ENCODE results near the gene PLA2R1. TPM values are rescaled to one million over a fixed set of nuclear protein-coding genes. Genes with fewer than 3 reads are reported as not detected.

The PLA2R1 gene
- total and polyA plus RNA-seq, 7 donors: 0.17 to 0.97 (median 0.26) TPM

DNA sequence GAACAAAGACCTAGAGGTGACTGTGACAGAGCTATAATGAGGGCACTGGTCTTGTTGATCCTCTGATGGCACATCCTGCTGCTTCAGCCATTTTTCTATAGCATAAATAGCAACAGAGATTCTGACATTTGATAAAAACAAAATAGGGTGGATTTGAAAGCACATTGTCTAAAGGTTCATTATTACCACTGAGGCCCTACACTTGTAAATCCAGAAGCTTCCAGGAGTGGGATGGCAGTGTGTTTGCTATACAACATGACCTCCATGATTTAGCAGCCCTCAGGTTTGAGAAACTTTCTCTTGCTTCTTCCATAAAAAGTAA lies 171.2 kb downstream of the PLA2R1 start:
- Histone ChIP-seq H3K27me3 (ENCODE audit: insufficient read depth in 3 of 3, low read length in 2 of 3) (no peaks in the 10 kb centered on the region), H3K36me3 (ENCODE audit: insufficient read depth in 1 of 2, low read depth in 1 of 2) (no peaks in the 10 kb centered on the region), H3K27ac (no peak overlapping the region), H3K4me3 (no peak overlapping the region), H3K4me1 (no peaks in the 10 kb centered on the region), H3K9me3 (no peaks in the 10 kb centered on the region)
- TF ChIP-seq, protein P1, sequence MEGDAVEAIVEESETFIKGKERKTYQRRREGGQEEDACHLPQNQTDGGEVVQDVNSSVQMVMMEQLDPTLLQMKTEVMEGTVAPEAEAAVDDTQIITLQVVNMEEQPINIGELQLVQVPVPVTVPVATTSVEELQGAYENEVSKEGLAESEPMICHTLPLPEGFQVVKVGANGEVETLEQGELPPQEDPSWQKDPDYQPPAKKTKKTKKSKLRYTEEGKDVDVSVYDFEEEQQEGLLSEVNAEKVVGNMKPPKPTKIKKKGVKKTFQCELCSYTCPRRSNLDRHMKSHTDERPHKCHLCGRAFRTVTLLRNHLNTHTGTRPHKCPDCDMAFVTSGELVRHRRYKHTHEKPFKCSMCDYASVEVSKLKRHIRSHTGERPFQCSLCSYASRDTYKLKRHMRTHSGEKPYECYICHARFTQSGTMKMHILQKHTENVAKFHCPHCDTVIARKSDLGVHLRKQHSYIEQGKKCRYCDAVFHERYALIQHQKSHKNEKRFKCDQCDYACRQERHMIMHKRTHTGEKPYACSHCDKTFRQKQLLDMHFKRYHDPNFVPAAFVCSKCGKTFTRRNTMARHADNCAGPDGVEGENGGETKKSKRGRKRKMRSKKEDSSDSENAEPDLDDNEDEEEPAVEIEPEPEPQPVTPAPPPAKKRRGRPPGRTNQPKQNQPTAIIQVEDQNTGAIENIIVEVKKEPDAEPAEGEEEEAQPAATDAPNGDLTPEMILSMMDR (IDR thresholded peaks at IDR 0.05): no peak
- intact Hi-C loops (cut with DNase I): no loop called here
- no peak for DNase-seq
- no peak for ATAC-seq

DNA sequence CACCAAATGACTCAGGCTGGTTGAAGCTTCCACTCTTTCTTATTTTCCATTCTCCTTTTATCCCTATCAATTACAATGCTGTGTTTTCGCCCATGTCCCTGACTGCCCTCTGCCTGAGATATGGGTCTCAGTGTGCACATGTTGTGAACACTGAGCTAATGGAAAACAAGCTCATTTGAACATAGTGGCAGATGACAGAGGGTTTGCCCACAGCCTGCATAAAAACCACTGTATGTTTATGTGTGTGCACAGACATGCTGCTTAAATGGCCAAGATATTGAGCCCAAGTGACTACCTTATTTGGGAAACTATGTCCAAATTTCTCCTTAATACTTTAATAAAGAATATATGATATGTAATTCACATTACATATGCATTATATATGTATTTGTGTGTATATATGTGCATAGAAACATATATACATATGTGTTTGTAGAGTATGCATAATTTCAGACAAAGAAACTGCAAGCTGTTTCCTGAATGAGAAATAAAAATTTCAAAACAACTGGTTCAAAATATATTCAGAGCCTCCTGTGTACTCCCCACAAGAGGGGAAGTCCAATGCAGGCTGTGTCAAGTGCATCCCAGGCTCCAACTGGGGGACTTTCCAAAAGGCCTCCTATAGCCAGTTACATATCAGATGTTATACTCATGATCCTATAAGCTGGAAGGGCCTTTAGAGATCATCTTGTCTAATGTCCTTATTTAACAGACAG lies 171.7 kb downstream of the PLA2R1 start:
- H3K4me3 ChIP-seq: no peak overlapping the region
- H3K9me3 ChIP-seq: no peaks in the 10 kb centered on the region
- H3K27ac ChIP-seq: no peak overlapping the region
- 95 to 100% (median 97%) methylated on average over 1 of the region's 1 CpG for WGBS, 3 donors
- H3K27me3 ChIP-seq (ENCODE audit: insufficient read depth in 3 of 3, low read length in 2 of 3): no peaks in the 10 kb centered on the region
- intact Hi-C loops (cut with DNase I): no loop called here
- no peak for ATAC-seq
- no peaks in the 10 kb centered on the region for H3K4me1 ChIP-seq
- H3K36me3 ChIP-seq (ENCODE audit: insufficient read depth in 1 of 2, low read depth in 1 of 2): no peaks in the 10 kb centered on the region
- DNase-seq: no peak
- TF ChIP-seq, protein P1 (IDR thresholded peaks at IDR 0.05): no peak

DNA sequence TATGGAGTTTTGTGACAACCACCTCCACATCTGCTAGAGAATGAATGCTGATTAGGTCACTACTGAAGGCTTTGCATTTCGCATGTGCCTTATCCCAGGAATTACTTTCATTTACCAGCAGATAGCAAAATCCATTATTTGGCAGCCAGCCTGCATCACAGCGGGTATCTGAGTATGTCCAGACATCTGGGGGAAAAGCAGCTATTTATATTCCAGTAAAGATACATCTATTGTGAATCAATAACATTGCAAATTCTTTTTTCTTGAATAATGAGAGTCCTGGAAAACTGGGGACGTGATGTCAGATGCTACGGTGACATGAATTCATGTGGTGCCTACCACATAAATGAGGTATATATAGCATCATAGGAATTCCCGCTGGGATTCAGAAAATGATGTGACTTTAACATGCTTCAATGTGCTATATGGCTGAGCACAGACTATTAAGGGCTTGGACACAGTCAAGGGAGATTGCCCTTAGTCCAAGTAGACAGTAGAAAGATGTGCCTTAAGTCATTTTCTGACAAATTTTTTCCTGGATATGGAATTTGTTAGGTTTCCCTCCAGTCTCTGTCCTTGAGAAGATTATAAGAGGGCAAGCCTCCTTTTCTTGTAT lies 180.2 kb downstream of the PLA2R1 start:
- H3K9me3 ChIP-seq: no peaks in the 10 kb centered on the region
- H3K27me3 ChIP-seq (ENCODE audit: insufficient read depth in 3 of 3, low read length in 2 of 3): no peaks in the 10 kb centered on the region
- no peaks in the 10 kb centered on the region for H3K36me3 ChIP-seq (ENCODE audit: insufficient read depth in 1 of 2, low read depth in 1 of 2)
- H3K4me3 ChIP-seq: no peak overlapping the region
- H3K27ac ChIP-seq: no peak overlapping the region
- H3K4me1 ChIP-seq: no peaks in the 10 kb centered on the region
- ATAC-seq (no peak), DNase-seq (no peak)
- WGBS, 3 donors: 67 to 70% (median 69%) methylated on average over 5 of the region's 5 CpGs
- TF ChIP-seq, protein P1 (IDR thresholded peaks at IDR 0.05): no peak
- intact Hi-C loops (cut with DNase I): no loop called here

Other genes with a start within 250 kb of the PLA2R1 start
- under 1 TPM; 0.29 to 0.43 (median 0.33) TPM for gene LY75, start 157.9 kb downstream of the PLA2R1 start, total RNA-seq
- under 1 TPM; 0.17 to 0.34 (median 0.22) TPM for gene LY75, start 157.9 kb downstream of the PLA2R1 start, polyA plus RNA-seq
- gene ITGB6, start 137.7 kb upstream of the PLA2R1 start, total RNA-seq: 10 to 100 TPM in 2 of 4 donors, 1 to 10 TPM in 2; 4.6 to 24.3 (median 10.0) TPM
- gene ITGB6, start 137.7 kb upstream of the PLA2R1 start, polyA plus RNA-seq: 1 to 10 TPM; 2.1 to 4.8 (median 3.0) TPM